ENCODE data around the gene LRP6.

LRP6 gene

DNA sequence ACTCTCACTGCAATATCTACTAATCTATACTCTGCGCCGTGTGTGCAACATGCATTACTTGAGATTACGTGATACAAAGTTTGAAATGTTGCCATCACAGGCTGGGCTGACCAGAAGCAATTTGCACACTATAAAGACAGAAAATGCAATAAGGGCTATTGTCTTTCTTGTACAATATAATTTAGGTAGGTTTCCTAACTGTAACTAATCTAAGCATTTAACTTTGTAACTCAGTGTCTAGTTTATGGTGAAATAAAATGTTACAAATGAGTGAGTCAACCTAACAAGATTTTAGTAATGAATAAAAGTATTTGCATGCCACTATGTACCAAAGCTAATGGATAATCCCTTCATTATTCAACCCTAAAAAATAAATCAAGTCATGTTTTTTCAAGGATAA is 57.8 kb downstream of the LRP6 start:
- Histone ChIP-seq H3K27me3 (ENCODE audit: control insufficient read depth, insufficient read depth, low read length) (no peaks in the 10 kb centered on the region), H3K9ac (ENCODE audit: low read depth, low read length) (no peak overlapping the region), H3K4me3 (ENCODE audit: low read depth, low read length) (no peak overlapping the region), H3K4me1 (ENCODE audit: control insufficient read depth, insufficient read depth, low read length) (no peaks in the 10 kb centered on the region), H3K9me3 (ENCODE audit: control insufficient read depth, insufficient read depth, low read length) (no peaks in the 10 kb centered on the region), H3K36me3 (ENCODE audit: control insufficient read depth, insufficient read depth, low read length) (no peaks in the 10 kb centered on the region)

DNA sequence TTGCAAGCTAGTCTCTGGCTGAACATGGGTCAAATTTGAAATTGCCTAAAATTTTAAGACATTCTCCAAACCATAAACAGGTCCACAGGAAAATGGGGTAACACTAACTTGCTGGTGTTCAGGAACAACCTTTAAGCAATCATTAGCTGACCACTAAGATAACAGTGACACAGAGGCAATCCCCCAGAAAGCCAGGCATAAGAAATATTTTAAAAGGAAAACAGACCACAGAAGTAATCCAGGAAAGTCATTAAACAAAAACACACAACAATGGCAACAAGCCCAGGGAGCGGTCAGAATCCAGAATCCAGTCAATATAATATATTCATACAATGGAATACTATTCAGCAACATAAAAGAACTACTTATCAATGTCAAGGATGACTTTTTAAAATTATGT is 59.1 kb downstream of the LRP6 start:
- Histone ChIP-seq H3K4me1 (ENCODE audit: control insufficient read depth, insufficient read depth, low read length) (no peaks in the 10 kb centered on the region), H3K27me3 (ENCODE audit: control insufficient read depth, insufficient read depth, low read length) (no peaks in the 10 kb centered on the region), H3K9me3 (ENCODE audit: control insufficient read depth, insufficient read depth, low read length) (no peaks in the 10 kb centered on the region), H3K36me3 (ENCODE audit: control insufficient read depth, insufficient read depth, low read length) (no peaks in the 10 kb centered on the region), H3K9ac (ENCODE audit: low read depth, low read length) (no peak overlapping the region), H3K4me3 (ENCODE audit: low read depth, low read length) (no peak overlapping the region)

DNA sequence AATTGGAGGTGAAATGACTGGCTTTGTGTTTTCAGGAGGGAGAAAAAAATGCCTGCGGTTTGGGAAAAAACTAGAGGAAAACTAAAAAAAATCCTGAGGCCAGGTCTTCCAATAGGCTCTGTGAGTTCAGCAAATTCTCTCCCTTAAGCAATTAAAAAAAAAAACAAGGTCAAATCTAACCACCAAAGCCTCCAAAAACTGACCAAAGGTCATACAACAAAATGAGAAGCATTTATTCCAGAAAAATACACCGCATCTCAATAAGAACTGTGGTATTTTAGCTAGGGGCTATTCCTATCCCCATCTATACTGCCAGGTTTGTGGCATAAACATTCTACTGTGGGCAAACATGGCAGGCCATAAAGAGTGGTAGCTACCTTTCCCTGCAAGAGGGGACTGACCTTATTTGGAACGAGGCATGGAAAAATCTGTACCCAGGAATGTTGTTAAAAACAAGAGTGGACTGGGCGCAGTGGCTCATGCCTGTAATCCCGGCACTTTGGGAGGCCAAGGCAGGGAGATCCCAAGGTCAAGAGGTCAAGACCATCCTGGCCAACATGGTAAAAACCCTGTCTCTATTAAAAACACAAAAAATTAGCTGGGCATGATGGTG is 60.0 kb downstream of the LRP6 start:
- Histone ChIP-seq H3K36me3 (ENCODE audit: control insufficient read depth, insufficient read depth, low read length) (no peaks in the 10 kb centered on the region), H3K4me1 (ENCODE audit: control insufficient read depth, insufficient read depth, low read length) (no peaks in the 10 kb centered on the region), H3K9me3 (ENCODE audit: control insufficient read depth, insufficient read depth, low read length) (no peaks in the 10 kb centered on the region), H3K4me3 (ENCODE audit: low read depth, low read length) (no peak overlapping the region), H3K27me3 (ENCODE audit: control insufficient read depth, insufficient read depth, low read length) (no peaks in the 10 kb centered on the region), H3K9ac (ENCODE audit: low read depth, low read length) (no peak overlapping the region)

DNA sequence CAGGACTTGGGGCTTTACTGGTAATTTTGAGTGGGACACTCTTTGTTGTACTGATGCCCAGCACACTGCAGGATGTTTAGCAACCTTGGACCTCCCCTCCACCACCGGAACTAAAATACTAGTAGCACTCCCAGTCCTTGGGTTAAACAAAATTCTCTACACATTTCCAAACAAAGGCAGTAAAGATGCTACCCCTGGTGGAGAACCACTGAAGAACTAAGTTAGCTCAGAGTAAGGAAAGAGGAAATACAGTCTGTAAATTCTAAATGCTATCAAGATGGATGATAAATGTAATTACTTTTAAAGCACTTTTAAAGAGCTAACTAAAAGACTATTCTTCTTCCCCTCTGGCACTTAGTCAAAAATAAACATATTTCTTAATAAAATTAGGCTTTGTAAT is 64.1 kb downstream of the LRP6 start:
- Histone ChIP-seq H3K27me3 (ENCODE audit: control insufficient read depth, insufficient read depth, low read length) (no peaks in the 10 kb centered on the region), H3K4me3 (ENCODE audit: low read depth, low read length) (no peak overlapping the region), H3K4me1 (ENCODE audit: control insufficient read depth, insufficient read depth, low read length) (no peaks in the 10 kb centered on the region), H3K9me3 (ENCODE audit: control insufficient read depth, insufficient read depth, low read length) (no peaks in the 10 kb centered on the region), H3K36me3 (ENCODE audit: control insufficient read depth, insufficient read depth, low read length) (no peaks in the 10 kb centered on the region), H3K9ac (ENCODE audit: low read depth, low read length) (no peak overlapping the region)

DNA sequence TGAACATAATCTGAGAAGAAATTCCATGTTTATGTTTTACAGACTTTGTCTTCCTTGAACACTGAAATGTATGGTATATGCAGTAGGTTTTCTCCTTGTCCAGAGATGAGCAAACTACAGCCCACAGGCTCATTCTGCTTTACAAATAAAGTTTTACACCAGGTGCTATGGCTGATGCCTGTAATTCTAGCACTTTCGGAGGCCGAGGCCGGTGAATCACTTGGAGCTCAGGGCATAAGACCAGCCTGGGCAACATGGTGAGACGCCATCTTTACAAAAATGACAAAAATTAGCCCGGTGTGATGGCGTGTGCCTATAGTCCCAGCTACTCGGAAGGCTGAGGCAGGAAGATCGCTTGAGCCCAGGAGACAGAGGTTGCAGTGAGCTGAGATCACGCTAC is 64.7 kb downstream of the LRP6 start:
- H3K9ac ChIP-seq (ENCODE audit: low read depth, low read length) = no peak overlapping the region
- H3K4me3 ChIP-seq (ENCODE audit: low read depth, low read length) = no peak overlapping the region
- no peaks in the 10 kb centered on the region for H3K4me1 ChIP-seq (ENCODE audit: control insufficient read depth, insufficient read depth, low read length)
- no peaks in the 10 kb centered on the region for H3K36me3 ChIP-seq (ENCODE audit: control insufficient read depth, insufficient read depth, low read length)
- no peaks in the 10 kb centered on the region for H3K27me3 ChIP-seq (ENCODE audit: control insufficient read depth, insufficient read depth, low read length)
- no peaks in the 10 kb centered on the region for H3K9me3 ChIP-seq (ENCODE audit: control insufficient read depth, insufficient read depth, low read length)

DNA sequence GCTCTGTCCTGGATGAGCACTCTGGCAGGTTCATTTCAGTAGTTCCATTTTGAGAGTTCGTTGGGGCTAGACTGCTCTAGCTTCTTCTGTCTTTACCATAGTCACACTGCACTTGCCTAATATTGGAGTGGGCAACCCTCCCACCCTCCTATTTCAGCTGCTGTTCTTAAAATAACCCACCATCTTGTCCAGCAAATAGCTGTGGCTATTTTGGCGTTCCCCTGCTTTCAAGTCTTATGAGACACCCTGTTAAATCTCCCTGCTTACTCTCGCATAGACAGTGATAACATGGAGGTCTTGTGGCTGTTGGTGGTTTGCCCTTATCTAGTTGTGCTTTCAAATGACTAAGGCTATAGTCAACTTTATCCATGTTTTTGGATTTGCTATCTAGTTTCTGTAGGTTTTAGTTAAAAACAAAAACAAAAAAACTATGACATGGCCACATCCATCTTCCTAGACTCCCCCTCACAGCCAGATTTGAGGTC is 65.5 kb downstream of the LRP6 start:
- no peaks in the 10 kb centered on the region for H3K9me3 ChIP-seq (ENCODE audit: control insufficient read depth, insufficient read depth, low read length)
- H3K36me3 ChIP-seq (ENCODE audit: control insufficient read depth, insufficient read depth, low read length) = no peaks in the 10 kb centered on the region
- H3K4me1 ChIP-seq (ENCODE audit: control insufficient read depth, insufficient read depth, low read length) = no peaks in the 10 kb centered on the region
- no peaks in the 10 kb centered on the region for H3K27me3 ChIP-seq (ENCODE audit: control insufficient read depth, insufficient read depth, low read length)
- H3K4me3 ChIP-seq (ENCODE audit: low read depth, low read length) = no peak overlapping the region
- no peak overlapping the region for H3K9ac ChIP-seq (ENCODE audit: low read depth, low read length)

DNA sequence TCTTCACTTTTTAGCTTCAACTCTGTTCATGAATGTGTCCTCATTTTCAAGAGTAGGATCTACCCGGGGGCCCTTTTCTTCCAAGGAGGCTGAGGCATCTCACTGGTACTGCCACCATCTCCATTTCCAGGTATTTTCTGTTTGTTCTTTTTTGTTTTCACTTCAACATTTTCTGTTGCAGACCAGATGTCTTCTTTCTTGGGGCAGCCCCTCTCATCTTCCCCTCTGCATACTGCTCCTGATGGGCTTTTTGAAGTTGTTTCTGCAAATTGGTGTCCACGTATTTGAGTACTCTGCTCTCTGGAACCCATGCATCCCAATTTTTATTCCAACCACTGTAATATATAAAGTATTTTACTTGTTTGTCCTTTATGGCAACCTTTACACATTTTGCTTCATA is 66.5 kb downstream of the LRP6 start:
- Histone ChIP-seq H3K27me3 (ENCODE audit: control insufficient read depth, insufficient read depth, low read length) (no peaks in the 10 kb centered on the region), H3K4me3 (ENCODE audit: low read depth, low read length) (no peak overlapping the region), H3K36me3 (ENCODE audit: control insufficient read depth, insufficient read depth, low read length) (no peaks in the 10 kb centered on the region), H3K9me3 (ENCODE audit: control insufficient read depth, insufficient read depth, low read length) (no peaks in the 10 kb centered on the region), H3K9ac (ENCODE audit: low read depth, low read length) (no peak overlapping the region), H3K4me1 (ENCODE audit: control insufficient read depth, insufficient read depth, low read length) (no peaks in the 10 kb centered on the region)

DNA sequence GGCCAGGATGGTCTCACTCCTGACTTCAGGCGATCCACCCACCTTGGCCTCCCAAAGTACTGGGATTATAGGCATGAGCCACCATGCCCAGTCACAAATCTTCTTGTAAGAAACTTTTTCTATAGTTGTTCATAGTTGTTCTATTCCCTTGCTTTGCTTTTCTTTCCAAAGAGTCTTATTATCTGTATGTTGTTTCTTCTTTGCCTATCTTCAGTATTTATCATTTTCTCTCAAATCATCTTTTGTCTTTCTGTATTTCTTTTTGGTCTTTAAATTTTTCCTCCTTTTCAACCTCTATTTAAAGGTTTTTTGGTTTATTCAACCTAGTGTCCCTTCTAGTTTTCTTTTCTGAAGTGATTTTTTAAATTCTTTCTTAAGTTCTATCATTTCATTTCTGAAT is 68.7 kb downstream of the LRP6 start:
- H3K4me3 ChIP-seq (ENCODE audit: low read depth, low read length) = no peak overlapping the region
- no peaks in the 10 kb centered on the region for H3K36me3 ChIP-seq (ENCODE audit: control insufficient read depth, insufficient read depth, low read length)

DNA sequence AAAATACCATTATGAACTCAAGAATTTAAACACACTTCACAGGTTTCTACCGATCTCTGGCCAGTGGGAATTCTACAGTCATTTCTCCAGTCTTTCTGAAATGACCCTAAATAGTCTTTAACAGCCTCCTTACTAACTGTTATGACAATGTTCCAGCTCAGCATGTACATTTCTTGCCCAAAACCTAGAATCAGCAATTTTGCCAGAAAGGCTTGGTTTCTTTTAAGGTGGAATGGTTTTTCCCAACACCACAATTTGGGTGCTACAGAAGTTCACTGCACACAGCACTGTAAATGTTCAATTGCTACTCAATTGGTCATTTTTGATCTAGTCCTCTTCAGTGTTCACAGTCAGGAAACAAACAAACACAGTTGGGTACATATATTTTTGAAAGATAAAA is 69.7 kb downstream of the LRP6 start:
- Histone ChIP-seq H3K27me3 (ENCODE audit: control insufficient read depth, insufficient read depth, low read length) (no peaks in the 10 kb centered on the region), H3K36me3 (ENCODE audit: control insufficient read depth, insufficient read depth, low read length) (no peaks in the 10 kb centered on the region), H3K9me3 (ENCODE audit: control insufficient read depth, insufficient read depth, low read length) (no peaks in the 10 kb centered on the region), H3K4me3 (ENCODE audit: low read depth, low read length) (no peak overlapping the region), H3K9ac (ENCODE audit: low read depth, low read length) (no peak overlapping the region), H3K4me1 (ENCODE audit: control insufficient read depth, insufficient read depth, low read length) (no peaks in the 10 kb centered on the region)

More for the DNA sequence above, 68.7 kb downstream of the LRP6 start:
- H3K4me1 ChIP-seq (ENCODE audit: control insufficient read depth, insufficient read depth, low read length) = no peaks in the 10 kb centered on the region
- H3K9me3 ChIP-seq (ENCODE audit: control insufficient read depth, insufficient read depth, low read length) = no peaks in the 10 kb centered on the region
- H3K9ac ChIP-seq (ENCODE audit: low read depth, low read length) = no peak overlapping the region
- no peaks in the 10 kb centered on the region for H3K27me3 ChIP-seq (ENCODE audit: control insufficient read depth, insufficient read depth, low read length)

DNA sequence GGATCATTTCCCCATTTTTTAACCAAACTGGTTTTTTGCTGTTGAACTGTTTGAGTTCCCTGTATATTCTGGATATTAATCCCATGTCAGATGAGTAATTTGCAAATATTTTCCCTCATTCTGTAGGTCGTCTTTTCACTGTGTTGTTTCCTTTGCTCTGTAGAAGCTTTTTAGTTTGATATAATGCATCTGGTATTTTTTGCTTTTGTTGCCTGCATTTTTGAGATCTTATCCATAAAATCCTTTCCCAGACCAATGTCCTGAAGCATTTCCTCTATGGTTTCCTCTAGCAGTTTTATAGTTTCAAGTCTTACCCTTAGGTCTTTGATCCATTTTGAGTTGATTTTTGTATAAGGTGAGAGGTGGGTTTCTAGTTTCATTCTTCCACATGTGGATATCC is 71.3 kb downstream of the LRP6 start:
- H3K27me3 ChIP-seq (ENCODE audit: control insufficient read depth, insufficient read depth, low read length) = no peaks in the 10 kb centered on the region
- H3K4me3 ChIP-seq (ENCODE audit: low read depth, low read length) = no peak overlapping the region
- H3K36me3 ChIP-seq (ENCODE audit: control insufficient read depth, insufficient read depth, low read length) = no peaks in the 10 kb centered on the region
- H3K9me3 ChIP-seq (ENCODE audit: control insufficient read depth, insufficient read depth, low read length) = no peaks in the 10 kb centered on the region
- H3K4me1 ChIP-seq (ENCODE audit: control insufficient read depth, insufficient read depth, low read length) = no peaks in the 10 kb centered on the region
- no peak overlapping the region for H3K9ac ChIP-seq (ENCODE audit: low read depth, low read length)

DNA sequence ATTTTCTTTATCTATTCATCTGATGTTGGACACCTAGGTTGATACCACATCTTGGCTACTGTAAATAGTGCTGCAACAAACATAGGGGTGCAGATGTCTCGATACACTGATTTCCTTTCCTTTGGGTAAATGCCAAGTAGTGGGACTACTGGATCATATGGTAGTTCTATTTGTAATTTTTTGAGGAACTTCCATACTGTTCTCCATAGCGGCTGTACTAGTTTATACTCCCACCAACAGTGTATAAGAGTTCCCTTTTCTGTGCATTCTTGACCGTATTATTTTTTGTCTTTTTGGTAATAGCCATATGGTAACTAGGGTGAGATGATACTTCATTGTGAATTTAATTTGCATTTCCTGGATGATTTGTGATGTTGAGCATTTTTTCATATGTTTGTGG is 71.8 kb downstream of the LRP6 start:
- no peak overlapping the region for H3K4me3 ChIP-seq (ENCODE audit: low read depth, low read length)
- no peaks in the 10 kb centered on the region for H3K36me3 ChIP-seq (ENCODE audit: control insufficient read depth, insufficient read depth, low read length)
- H3K27me3 ChIP-seq (ENCODE audit: control insufficient read depth, insufficient read depth, low read length) = no peaks in the 10 kb centered on the region
- H3K9me3 ChIP-seq (ENCODE audit: control insufficient read depth, insufficient read depth, low read length) = no peaks in the 10 kb centered on the region
- H3K9ac ChIP-seq (ENCODE audit: low read depth, low read length) = no peak overlapping the region
- no peaks in the 10 kb centered on the region for H3K4me1 ChIP-seq (ENCODE audit: control insufficient read depth, insufficient read depth, low read length)

DNA sequence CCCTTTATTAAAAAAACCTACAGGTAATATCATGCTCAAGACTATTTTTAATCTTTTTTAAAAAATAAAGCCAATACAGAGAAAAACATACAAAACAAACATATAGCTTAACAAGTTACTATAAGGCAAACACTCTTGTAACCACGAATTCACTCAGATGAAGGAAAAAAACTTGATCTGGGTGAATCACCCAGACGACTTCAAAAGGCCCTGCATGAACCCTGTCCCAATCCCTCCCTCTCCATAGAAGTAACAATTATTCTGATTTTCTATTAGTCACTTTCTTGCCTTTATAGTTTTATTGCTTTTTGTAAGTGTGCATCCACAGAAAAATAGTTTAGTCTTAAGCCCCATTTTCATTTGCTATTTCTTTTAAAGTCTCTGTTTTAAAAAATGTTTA is 72.6 kb downstream of the LRP6 start:
- H3K27me3 ChIP-seq (ENCODE audit: control insufficient read depth, insufficient read depth, low read length) = no peaks in the 10 kb centered on the region
- H3K9ac ChIP-seq (ENCODE audit: low read depth, low read length) = no peak overlapping the region
- H3K4me3 ChIP-seq (ENCODE audit: low read depth, low read length) = no peak overlapping the region
- no peaks in the 10 kb centered on the region for H3K9me3 ChIP-seq (ENCODE audit: control insufficient read depth, insufficient read depth, low read length)
- no peaks in the 10 kb centered on the region for H3K36me3 ChIP-seq (ENCODE audit: control insufficient read depth, insufficient read depth, low read length)
- no peaks in the 10 kb centered on the region for H3K4me1 ChIP-seq (ENCODE audit: control insufficient read depth, insufficient read depth, low read length)
